Measurements from ENCODE around the gene PHKA1.

- TF ChIP-seq POLR2A (IDR thresholded peaks at IDR 0.05) (no peak), CTCF (IDR thresholded peaks at IDR 0.05) (no peak)
Observed at GRCh38 chrX:72584163-72584562, 129.9 kb downstream of the PHKA1 start.
